HEK293 (cell line): ENCODE results near the gene GADD45GIP1.
A peak's percentile ranks its signal among the peaks of the same experiment; 100 is the strongest.

Experiments used
- BCL11B ChIP-seq: fragments of 450-650 bp; formaldehyde crosslinking; IDR thresholded peaks from 2 replicates; pipeline ENCODE4 v1.5.1; 2016; ENCODE audit warnings: low read depth, missing biosample characterization, missing genetic modification characterization
- CTCF ChIP-seq: fragments of 450-650 bp; formaldehyde crosslinking; IDR thresholded peaks from 2 replicates; pipeline ENCODE4 v1.5.1; 2016; ENCODE audit warnings: missing biosample characterization, missing genetic modification characterization
- EGR2 ChIP-seq: fragments of 450-650 bp; formaldehyde crosslinking; IDR thresholded peaks from 2 replicates; pipeline ENCODE4 v1.5.1; 2016; ENCODE audit warnings: low read depth, missing biosample characterization, missing genetic modification characterization
- GLI4 ChIP-seq: fragments of 450-650 bp; formaldehyde crosslinking; IDR thresholded peaks from 2 replicates; pipeline ENCODE4 v1.5.1; 2016; ENCODE audit warnings: missing biosample characterization, missing genetic modification characterization
- HOXD13 ChIP-seq: sonication (generic); formaldehyde crosslinking; IDR thresholded peaks from 2 replicates; pipeline ENCODE4 v1.8.0; 2022; ENCODE audit warnings: missing genetic modification reagents, borderline replicate concordance
- OSR2 ChIP-seq: fragments of 450-650 bp; formaldehyde crosslinking; IDR thresholded peaks from 2 replicates; pipeline ENCODE4 v1.5.1; 2016; ENCODE audit warnings: missing biosample characterization, missing genetic modification characterization
- OVOL3 ChIP-seq: fragments of 450-650 bp; formaldehyde crosslinking; IDR thresholded peaks from 2 replicates; pipeline ENCODE4 v1.5.1; 2016; ENCODE audit warnings: missing biosample characterization, missing genetic modification characterization
- RBAK ChIP-seq: fragments of 450-650 bp; formaldehyde crosslinking; IDR thresholded peaks from 2 replicates; pipeline ENCODE4 v1.5.1; 2016; ENCODE audit warnings: missing biosample characterization, missing genetic modification characterization
- REST ChIP-seq: fragments of 450-650 bp; formaldehyde crosslinking; IDR thresholded peaks from 2 replicates; pipeline ENCODE4 v1.5.1; 2016; ENCODE audit warnings: missing biosample characterization, missing genetic modification characterization
- SP7 ChIP-seq: fragments of 450-650 bp; formaldehyde crosslinking; IDR thresholded peaks from 2 replicates; pipeline ENCODE4 v1.5.1; 2016; ENCODE audit warnings: missing biosample characterization, missing genetic modification characterization
- TCF7L2 ChIP-seq: IDR thresholded peaks from 2 replicates; pipeline ENCODE4 v1.6.1; 2011; ENCODE audit warnings: low read depth, mild to moderate bottlenecking, inconsistent platforms, low read length, moderate library complexity, borderline replicate concordance
- TRIM28 ChIP-seq: IDR thresholded peaks from 2 replicates; pipeline ENCODE4 v1.6.1; 2011; ENCODE audit warnings: low read length, control low read depth, borderline replicate concordance
- YY1 ChIP-seq: fragments of 450-650 bp; formaldehyde crosslinking; IDR thresholded peaks from 2 replicates; pipeline ENCODE4 v1.5.1; 2018; ENCODE audit warnings: missing biosample characterization, missing genetic modification characterization
- ZNF157 ChIP-seq: fragments of 450-650 bp; formaldehyde crosslinking; IDR thresholded peaks from 2 replicates; pipeline ENCODE4 v1.5.1; 2016; ENCODE audit warnings: missing biosample characterization, missing genetic modification characterization
- ZNF16 ChIP-seq: fragments of 450-650 bp; formaldehyde crosslinking; IDR thresholded peaks from 2 replicates; pipeline ENCODE4 v1.5.1; 2016; ENCODE audit warnings: low read depth, missing biosample characterization, missing genetic modification characterization
- ZNF184 ChIP-seq: fragments of 450-650 bp; IDR thresholded peaks from 2 replicates; pipeline ENCODE4 v1.5.1; 2018; ENCODE audit warnings: missing biosample characterization, mild to moderate bottlenecking, missing genetic modification characterization
- ZNF214 ChIP-seq: fragments of 450-650 bp; formaldehyde crosslinking; IDR thresholded peaks from 2 replicates; pipeline ENCODE4 v1.5.1; 2017; ENCODE audit warnings: missing biosample characterization, mild to moderate bottlenecking, missing genetic modification characterization, borderline replicate concordance
- ZNF223 ChIP-seq: fragments of 450-650 bp; formaldehyde crosslinking; IDR thresholded peaks from 2 replicates; pipeline ENCODE4 v1.5.1; 2016; ENCODE audit warnings: missing biosample characterization, missing genetic modification characterization
- ZNF292 ChIP-seq: fragments of 450-650 bp; formaldehyde crosslinking; IDR thresholded peaks from 2 replicates; pipeline ENCODE4 v1.5.1; 2016; ENCODE audit warnings: low read depth, missing biosample characterization, missing genetic modification characterization, borderline replicate concordance
- ZNF335 ChIP-seq: fragments of 450-650 bp; formaldehyde crosslinking; conservative IDR thresholded peaks from 2 replicates; pipeline ENCODE4 v1.5.1; 2016; ENCODE audit warnings: missing biosample characterization, missing genetic modification characterization
- ZNF423 ChIP-seq: fragments of 450-650 bp; formaldehyde crosslinking; IDR thresholded peaks from 2 replicates; pipeline ENCODE4 v1.5.1; 2016; ENCODE audit warnings: missing biosample characterization, missing genetic modification characterization
- ZNF521 ChIP-seq: fragments of 450-650 bp; formaldehyde crosslinking; IDR thresholded peaks from 2 replicates; pipeline ENCODE4 v1.5.1; 2017; ENCODE audit warnings: missing biosample characterization, mild to moderate bottlenecking, missing genetic modification characterization
- ZNF544 ChIP-seq: fragments of 450-650 bp; formaldehyde crosslinking; IDR thresholded peaks from 2 replicates; pipeline ENCODE4 v1.5.0; 2017; ENCODE audit warnings: missing biosample characterization, missing genetic modification characterization
- ZNF560 ChIP-seq: fragments of 450-650 bp; formaldehyde crosslinking; IDR thresholded peaks from 2 replicates; pipeline ENCODE4 v1.5.1; 2017; ENCODE audit warnings: missing biosample characterization, missing genetic modification characterization, borderline replicate concordance
- ZNF600 ChIP-seq: fragments of 450-650 bp; formaldehyde crosslinking; IDR thresholded peaks from 2 replicates; pipeline ENCODE4 v1.5.1; 2016; ENCODE audit warnings: missing biosample characterization, missing genetic modification characterization
- ZNF624 ChIP-seq: fragments of 450-650 bp; formaldehyde crosslinking; IDR thresholded peaks from 2 replicates; pipeline ENCODE4 v1.5.1; 2017; ENCODE audit warnings: missing biosample characterization, missing genetic modification characterization
- ZNF660 ChIP-seq: fragments of 450-650 bp; IDR thresholded peaks from 2 replicates; pipeline ENCODE4 v1.5.1; 2018; ENCODE audit warnings: missing biosample characterization, mild to moderate bottlenecking, missing genetic modification characterization
- ZNF791 ChIP-seq: fragments of 450-650 bp; formaldehyde crosslinking; IDR thresholded peaks from 2 replicates; pipeline ENCODE4 v1.5.1; 2016; ENCODE audit warnings: missing biosample characterization, missing genetic modification characterization
- TF ChIP-seq, protein P1 (sequence below): fragments of 450-650 bp; formaldehyde crosslinking; IDR thresholded peaks from 2 replicates; pipeline ENCODE4 v1.5.1; 2016; ENCODE audit warnings: missing biosample characterization, missing genetic modification characterization
- TF ChIP-seq, protein P2 (sequence below): fragments of 450-650 bp; formaldehyde crosslinking; IDR thresholded peaks from 2 replicates; pipeline ENCODE4 v1.5.1; 2016; ENCODE audit warnings: missing biosample characterization, missing genetic modification characterization, low read depth
- TF ChIP-seq, protein P3 (sequence below): fragments of 450-650 bp; formaldehyde crosslinking; IDR thresholded peaks from 2 replicates; pipeline ENCODE4 v1.5.1; 2017; ENCODE audit warnings: missing biosample characterization, missing genetic modification characterization

GADD45GIP1 gene

DNA sequence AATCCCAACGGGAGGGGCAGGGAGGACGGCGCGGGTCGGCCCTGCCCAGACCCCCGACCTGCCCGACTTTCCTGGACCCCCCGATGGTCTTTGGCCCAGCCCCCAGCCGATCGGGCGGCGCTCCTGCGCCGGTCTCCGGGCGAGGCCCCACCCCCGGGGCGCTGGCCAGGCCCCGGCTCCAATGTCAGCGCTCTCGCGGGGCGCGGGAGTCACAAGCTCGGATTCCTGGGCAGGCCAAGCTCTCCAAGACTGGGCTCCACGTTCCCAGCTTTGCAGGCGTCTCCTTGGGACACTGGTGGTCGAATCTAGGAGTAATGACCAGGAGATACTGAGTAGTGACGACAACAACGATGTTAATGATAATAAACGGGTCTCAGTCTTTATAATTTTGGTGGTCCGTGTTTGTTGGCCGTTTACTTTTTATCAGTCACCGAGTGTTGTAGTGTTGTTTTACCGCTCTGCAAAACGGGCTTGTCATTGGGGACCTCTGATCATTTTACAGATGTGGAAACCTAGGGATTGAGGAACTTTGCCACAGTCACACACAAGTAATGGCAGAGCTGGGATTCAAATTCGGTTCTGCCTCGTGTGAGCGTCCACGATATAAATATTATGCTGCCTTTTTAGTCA is 10.8 kb downstream of the GADD45GIP1 start (continued):
- TF ChIP-seq, protein P1, sequence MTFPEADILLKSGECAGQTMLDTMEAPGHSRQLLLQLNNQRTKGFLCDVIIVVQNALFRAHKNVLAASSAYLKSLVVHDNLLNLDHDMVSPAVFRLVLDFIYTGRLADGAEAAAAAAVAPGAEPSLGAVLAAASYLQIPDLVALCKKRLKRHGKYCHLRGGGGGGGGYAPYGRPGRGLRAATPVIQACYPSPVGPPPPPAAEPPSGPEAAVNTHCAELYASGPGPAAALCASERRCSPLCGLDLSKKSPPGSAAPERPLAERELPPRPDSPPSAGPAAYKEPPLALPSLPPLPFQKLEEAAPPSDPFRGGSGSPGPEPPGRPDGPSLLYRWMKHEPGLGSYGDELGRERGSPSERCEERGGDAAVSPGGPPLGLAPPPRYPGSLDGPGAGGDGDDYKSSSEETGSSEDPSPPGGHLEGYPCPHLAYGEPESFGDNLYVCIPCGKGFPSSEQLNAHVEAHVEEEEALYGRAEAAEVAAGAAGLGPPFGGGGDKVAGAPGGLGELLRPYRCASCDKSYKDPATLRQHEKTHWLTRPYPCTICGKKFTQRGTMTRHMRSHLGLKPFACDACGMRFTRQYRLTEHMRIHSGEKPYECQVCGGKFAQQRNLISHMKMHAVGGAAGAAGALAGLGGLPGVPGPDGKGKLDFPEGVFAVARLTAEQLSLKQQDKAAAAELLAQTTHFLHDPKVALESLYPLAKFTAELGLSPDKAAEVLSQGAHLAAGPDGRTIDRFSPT (tag by site-specific recombination), result 0 out of 2 replicates have a peak, but pooled peaks have one; percentile 29
- peak; percentile 11; the same call in 1 of the 2 replicates for TF ChIP-seq ZNF660 (tag by site-specific recombination)
- TF ChIP-seq, protein P2, sequence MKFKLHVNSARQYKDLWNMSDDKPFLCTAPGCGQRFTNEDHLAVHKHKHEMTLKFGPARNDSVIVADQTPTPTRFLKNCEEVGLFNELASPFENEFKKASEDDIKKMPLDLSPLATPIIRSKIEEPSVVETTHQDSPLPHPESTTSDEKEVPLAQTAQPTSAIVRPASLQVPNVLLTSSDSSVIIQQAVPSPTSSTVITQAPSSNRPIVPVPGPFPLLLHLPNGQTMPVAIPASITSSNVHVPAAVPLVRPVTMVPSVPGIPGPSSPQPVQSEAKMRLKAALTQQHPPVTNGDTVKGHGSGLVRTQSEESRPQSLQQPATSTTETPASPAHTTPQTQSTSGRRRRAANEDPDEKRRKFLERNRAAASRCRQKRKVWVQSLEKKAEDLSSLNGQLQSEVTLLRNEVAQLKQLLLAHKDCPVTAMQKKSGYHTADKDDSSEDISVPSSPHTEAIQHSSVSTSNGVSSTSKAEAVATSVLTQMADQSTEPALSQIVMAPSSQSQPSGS, result no peak
- no peak for TF ChIP-seq ZNF791 (tag by site-specific recombination)
- TF ChIP-seq YY1 (tag by site-specific recombination), result no peak
- TF ChIP-seq CTCF (tag by site-specific recombination), result no peak
- no peak for TF ChIP-seq ZNF16 (tag by site-specific recombination)
- TF ChIP-seq TCF7L2, result no peak
- TF ChIP-seq HOXD13 (CRISPR knock-in tag), result no peak
- no peak for TF ChIP-seq ZNF600 (tag by site-specific recombination)
- TF ChIP-seq TRIM28, result no peak
- no peak for TF ChIP-seq ZNF560 (tag by site-specific recombination)
- TF ChIP-seq REST (tag by site-specific recombination), result no peak
- TF ChIP-seq, protein P3, sequence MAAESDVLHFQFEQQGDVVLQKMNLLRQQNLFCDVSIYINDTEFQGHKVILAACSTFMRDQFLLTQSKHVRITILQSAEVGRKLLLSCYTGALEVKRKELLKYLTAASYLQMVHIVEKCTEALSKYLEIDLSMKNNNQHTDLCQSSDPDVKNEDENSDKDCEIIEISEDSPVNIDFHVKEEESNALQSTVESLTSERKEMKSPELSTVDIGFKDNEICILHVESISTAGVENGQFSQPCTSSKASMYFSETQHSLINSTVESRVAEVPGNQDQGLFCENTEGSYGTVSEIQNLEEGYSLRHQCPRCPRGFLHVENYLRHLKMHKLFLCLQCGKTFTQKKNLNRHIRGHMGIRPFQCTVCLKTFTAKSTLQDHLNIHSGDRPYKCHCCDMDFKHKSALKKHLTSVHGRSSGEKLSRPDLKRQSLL (tag by site-specific recombination), result no peak
- TF ChIP-seq ZNF214, result no peak
- TF ChIP-seq ZNF223 (tag by site-specific recombination), result no peak
- no peak for TF ChIP-seq EGR2 (tag by site-specific recombination)
- no peak for TF ChIP-seq ZNF624 (tag by site-specific recombination)
- TF ChIP-seq ZNF521 (tag by site-specific recombination), result no peak
- TF ChIP-seq SP7 (tag by site-specific recombination), result no peak
- no peak for TF ChIP-seq ZNF292
- TF ChIP-seq ZNF157 (tag by site-specific recombination), result no peak
- TF ChIP-seq OSR2, result no peak
- TF ChIP-seq ZNF335 (tag by site-specific recombination), result peak; percentile 90
- TF ChIP-seq ZNF423 (tag by site-specific recombination), result no peak
- TF ChIP-seq BCL11B (tag by site-specific recombination), result no peak
- no peak for TF ChIP-seq ZNF544 (tag by site-specific recombination)
- no peak for TF ChIP-seq RBAK
- no peak for TF ChIP-seq ZNF184 (tag by site-specific recombination)
- no peak for TF ChIP-seq OVOL3 (tag by site-specific recombination)
- TF ChIP-seq GLI4 (tag by site-specific recombination), result no peak
